Middle frontal gyrus (tissue), 1 donor: ENCODE data around the gene UBE2O.
A peak's percentile ranks its signal among the peaks of the same experiment; 100 is the strongest.

Experiments used
- DNase-seq: peaks from one replicate; pipeline ENCODE4 v3.0.0-alpha.2; 2015; ENCODE audit warnings: low spot score; ENCODE audit errors: extremely low spot score

The UBE2O gene

GRCh38 chr17:76485569-76485968 lies 32.6 kb upstream of the UBE2O start:
- peak; percentile 27 for DNase-seq

GRCh38 chr17:76484228-76484725 lies 31.3 kb upstream of the UBE2O start:
- no peak for DNase-seq

GRCh38 chr17:76481071-76481655 lies 28.2 kb upstream of the UBE2O start:
- no peak for DNase-seq

DNA sequence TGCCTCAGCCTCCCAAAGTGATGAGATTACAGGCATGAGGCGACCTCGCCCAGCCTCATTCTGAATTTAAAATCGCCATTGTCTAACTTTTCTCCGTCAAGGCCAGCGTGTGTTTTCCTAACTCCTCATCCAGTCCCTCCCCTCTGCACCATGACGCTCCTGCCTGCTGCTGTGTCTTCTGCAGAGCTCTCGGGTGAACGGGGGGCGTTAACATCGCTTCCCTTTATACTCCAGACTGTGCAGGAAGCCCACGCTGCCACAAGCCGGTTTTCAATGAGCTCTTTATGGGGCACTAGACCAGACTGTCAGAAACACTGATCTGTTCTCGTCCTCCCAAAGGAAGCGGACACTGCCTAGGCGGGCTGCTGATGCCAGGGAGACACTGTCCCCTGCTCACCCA lies 27.7 kb upstream of the UBE2O start:
- no peak for DNase-seq

DNA sequence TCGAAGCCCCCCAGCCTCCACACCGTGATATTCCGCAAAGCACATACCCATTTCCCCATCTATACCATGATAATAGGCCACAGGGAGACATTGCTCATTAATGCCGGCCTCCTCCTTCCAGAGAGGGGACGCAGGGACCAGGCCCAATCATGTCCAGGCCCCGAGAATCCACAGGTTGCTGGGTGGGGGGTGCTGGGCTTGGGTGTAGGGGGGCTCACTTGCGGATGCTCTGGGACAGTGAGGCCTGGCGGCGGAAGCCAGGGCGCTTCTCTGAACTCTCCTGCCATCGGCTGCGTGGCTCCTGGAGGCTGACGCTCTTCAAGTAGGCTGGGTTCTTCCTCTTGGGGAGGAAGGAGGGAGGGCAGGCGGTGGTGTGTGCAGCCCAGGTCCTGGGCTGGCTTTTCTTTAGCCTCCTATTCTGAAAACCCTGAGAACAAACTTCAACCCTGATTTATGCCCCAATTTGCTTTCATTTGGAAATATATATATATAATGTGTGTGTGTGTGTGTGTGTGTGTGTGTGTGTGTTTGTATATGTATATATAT lies 26.6 kb upstream of the UBE2O start:
- no peak for DNase-seq

GRCh38 chr17:76478730-76479514 lies 26.0 kb upstream of the UBE2O start:
- no peak for DNase-seq

GRCh38 chr17:76478097-76478496 lies 25.1 kb upstream of the UBE2O start:
- no peak for DNase-seq

- no peak for DNase-seq
Measured at GRCh38 chr17:76477576-76477975, 24.6 kb upstream of the UBE2O start.

- no peak for DNase-seq
Measured at GRCh38 chr17:76476736-76477135, 23.8 kb upstream of the UBE2O start.

- no peak for DNase-seq
Measured at GRCh38 chr17:76475302-76475701, 22.4 kb upstream of the UBE2O start.

DNA sequence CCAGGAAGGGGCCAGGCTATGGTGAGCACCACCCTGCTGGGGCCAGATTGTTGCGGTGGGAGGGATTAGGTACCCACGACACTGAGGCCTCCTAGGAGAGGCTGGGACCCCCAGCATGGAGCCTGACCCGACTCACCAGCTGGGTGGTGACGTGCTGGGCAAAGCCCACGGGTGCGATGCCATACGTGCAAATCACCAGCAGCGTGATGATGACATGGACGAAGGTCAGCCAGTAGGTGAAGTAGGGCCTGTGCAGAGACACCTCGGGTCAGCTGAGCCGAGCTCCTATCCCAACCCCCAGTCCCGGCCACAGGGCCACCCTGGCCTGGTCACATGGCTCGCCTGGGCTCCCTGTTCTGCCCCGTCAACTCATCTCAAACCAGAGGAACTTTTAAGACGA lies 21.9 kb upstream of the UBE2O start:
- no peak for DNase-seq

DNA sequence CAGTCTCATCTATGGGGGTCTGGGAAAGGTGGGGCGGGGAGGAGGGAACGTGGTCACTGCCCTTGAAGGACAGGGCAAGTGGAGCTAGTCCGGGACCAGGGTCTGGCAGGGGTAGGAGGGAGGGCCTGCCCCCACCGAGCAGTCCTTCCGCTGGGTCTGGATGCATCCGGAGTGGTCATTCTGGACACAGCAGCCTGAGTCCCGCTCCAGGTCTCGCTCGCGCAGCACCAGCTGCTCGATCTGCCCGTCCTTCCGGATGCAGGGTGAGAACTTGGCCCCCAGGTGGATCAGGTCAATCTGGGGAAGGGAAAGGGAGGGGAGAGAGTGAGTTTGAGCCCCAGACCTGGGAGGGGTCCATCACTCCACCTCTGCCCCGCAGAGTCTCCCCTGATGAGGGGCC lies 21.3 kb upstream of the UBE2O start:
- DNase-seq = no peak

DNA sequence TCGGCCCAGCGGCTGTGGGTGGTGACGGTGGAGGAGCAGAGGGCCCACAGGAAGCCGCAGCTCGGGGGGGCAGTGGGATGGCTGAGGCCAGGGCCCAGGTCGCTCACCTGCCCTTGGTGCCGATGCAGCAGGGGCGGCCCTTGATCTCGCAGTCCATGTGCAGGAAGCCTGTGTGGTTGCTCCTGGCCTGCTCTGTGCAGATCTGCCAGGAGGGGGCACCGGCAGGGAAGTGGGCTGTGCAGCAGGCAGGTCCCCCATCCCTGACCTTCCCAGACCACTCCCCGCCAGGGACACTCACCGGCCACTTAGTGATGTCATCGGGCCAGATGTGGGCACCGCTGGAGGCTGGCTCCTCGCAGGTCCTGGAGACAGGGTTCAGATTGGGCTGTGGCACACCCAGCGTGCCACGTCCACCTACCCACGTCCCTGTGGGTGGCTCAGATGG lies 20.6 kb upstream of the UBE2O start:
- no peak for DNase-seq

- no peak for DNase-seq
Measured at GRCh38 chr17:76472726-76473125, 19.8 kb upstream of the UBE2O start.

DNA sequence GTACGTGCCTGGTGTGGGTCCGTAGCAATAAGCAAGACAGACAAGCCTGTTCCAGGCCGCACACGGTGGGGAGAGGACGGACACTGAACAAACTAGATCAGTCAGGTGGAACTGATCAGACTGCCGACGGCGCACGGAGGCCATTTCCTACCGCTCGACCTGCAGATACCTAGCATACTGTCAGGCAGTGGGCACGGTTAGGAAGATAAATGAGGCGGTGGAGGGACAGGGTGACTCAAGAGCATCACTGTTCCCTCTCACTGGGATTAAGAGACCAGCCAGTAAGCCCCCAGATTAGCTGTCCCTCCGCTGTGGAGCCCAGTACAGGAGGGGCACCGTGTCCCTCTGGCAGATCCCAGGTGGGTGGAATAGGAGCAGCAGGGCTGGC lies 19.3 kb upstream of the UBE2O start:
- no peak for DNase-seq

DNA sequence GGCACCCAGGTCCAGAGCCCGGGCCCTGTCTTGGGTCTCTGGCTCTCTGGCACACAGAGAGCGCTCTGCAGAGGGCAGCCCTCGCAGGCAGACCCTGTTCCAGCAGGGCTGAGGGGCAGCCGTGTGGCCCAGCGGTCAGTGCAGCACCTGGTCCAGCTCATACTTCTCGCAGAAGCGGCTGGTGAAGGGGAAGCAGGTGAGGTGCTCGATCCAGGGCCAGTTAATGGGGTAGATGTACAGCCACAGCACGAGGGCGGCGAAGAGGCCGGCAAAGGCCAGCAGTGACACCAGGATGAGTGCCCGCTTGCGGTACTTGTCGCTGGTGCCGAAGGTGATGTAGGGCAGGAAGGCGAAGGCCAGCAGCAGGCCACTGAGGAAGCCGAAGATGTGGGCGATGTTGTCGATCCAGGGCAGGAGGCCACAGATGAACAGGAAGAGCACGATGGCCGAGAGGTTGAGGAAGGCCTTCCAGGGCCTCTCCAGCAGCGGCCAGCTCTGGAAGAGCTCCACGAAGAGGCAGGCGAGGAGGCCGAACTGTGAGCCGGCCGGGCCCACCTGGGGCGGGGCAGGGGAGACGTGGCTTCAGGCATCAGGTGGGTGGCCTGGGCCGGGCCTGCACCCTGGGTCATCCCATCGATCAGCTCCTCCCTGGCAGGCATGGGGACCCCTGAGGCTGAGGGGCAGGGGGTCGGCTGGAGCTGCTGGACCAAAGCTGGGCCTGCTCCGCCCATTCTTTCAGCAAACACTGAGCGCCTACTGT lies 18.7 kb upstream of the UBE2O start:
- no peak for DNase-seq

DNA sequence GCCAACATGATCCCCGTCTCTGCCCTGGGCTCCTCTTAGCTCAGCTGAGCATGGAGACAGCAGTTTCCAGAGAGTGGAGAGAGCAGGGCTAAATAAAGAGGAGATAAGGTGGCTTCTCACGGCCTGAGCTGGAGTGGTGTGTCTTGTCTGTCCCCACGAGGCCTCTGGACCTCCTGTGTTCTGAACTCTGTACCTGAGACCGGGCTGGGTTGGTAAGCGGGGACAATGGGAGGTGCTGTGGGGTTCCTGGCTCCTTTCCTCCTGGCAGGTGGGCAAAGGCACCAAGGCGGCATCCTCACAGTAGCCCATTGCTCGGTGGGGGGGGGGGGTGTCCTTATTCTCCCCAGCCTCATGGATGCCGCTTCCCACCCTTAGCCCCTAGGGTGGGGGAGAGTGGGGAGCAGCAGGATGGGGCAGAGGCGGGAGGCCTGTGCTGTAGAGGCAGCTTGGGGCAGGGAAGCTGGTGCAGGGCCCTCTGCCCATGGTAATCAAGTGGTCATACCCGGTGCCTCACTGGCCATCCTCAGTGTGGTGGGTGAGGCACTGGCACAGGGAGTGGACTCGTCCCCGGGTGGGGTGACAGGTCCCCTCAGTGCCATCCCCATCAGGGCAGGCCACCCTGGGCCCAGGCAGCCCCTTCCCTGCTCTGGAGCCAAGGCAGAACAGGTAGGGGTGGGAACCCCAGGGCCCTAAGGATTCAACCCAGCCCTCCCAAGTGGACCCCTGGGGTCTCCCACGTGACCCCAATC lies 17.2 kb upstream of the UBE2O start:
- no peak for DNase-seq

DNA sequence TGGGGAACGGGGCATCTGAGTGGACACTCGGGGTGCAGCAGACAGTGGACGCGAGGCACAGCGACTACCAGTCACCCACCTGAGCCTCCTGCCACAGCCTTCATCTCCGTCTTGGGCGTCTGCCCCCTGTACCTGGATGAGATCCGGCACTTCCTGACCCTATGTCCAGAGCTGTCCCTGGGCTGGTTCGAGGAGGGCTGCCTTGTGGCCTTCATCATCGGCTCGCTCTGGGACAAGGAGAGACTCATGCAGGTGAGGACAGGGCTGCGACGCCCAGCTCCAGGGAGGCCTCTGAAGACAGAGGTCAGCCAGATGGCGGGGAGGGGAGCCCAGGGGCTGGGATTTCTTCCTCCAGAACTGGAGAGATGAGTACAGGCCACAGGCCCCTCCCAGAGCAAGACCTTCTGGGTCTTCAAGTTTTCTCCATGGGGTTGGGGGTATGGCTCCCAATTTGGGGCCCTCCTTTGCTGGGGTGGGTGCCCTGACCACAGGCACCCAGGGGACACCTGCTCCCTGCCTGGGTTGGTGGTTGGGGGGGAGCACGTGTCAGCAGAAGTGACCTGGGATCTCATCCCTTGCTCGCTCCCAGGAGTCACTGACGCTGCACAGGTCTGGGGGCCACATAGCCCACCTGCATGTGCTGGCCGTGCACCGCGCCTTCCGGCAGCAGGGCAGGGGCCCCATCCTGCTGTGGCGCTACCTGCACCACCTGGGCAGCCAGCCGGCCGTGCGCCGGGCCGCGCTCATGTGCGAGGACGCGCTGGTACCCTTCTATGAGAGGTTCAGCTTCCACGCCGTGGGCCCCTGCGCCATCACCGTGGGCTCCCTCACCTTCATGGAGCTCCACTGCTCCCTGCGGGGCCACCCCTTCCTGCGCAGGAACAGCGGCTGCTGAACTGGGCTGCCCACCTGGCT lies 16.4 kb upstream of the UBE2O start:
- no peak for DNase-seq

- DNase-seq = no peak
Measured at GRCh38 chr17:76468634-76469010, 15.7 kb upstream of the UBE2O start.
